ENCODE results near the gene PXYLP1. TPM values are rescaled to one million over a fixed set of nuclear protein-coding genes. Genes with fewer than 3 reads are reported as not detected.

Gene PXYLP1
- total RNA-seq, 1 experiment from 2014 or later: 6.2 TPM

- Histone ChIP-seq H3K9me2 (replicated peaks; ENCODE audit: low read length) (no peaks in the 10 kb centered on the region), H3K27ac (ENCODE audit: low read length) (no peak overlapping the region), H3F3A (ENCODE audit: low read length, unreplicated experiment) (no peaks in the 10 kb centered on the region), H3K4me3 (ENCODE audit: low read length) (no peak overlapping the region), H2AFZ (ENCODE audit: low read length) (no peak overlapping the region), H3K27me3 (ENCODE audit: low read length) (no peaks in the 10 kb centered on the region), H3K36me3 (ENCODE audit: low read depth, low read length) (no peaks in the 10 kb centered on the region), H3K4me1 (ENCODE audit: insufficient read depth, low read length) (peaks cover 10% of the 10 kb centered on the region; the same call in 1 of the 2 replicates), H3K9ac (ENCODE audit: low read length) (no peak overlapping the region), H3K9me3 (ENCODE audit: low read length) (no peaks in the 10 kb centered on the region), H4K20me1 (ENCODE audit: low read length) (no peaks in the 10 kb centered on the region), H3K4me2 (ENCODE audit: low read length) (no peak overlapping the region), H3K79me2 (ENCODE audit: low read length) (no peaks in the 10 kb centered on the region)
- intact Hi-C loops (cut with micrococcal nuclease): no loop called here
- ChIA-PET CTCF (no interaction called here), POLR2A (ENCODE audit: unreplicated experiment) (no interaction called here)
- DNase-seq (no peak), ATAC-seq (no peak)
- TF ChIP-seq EZH2 (IDR thresholded peaks at IDR 0.05; ENCODE audit: low read length, unreplicated experiment) (no peak), EZH2phosphoT487 (IDR thresholded peaks at IDR 0.05; ENCODE audit: borderline replicate concordance, low read length) (no peak), CTCF (conservative IDR thresholded peaks at IDR 0.05; ENCODE audit: low read depth, low read length) (no peak)
- no TSS peak for BruUV-seq (replicated peaks)
These were observed 85.2 kb downstream of the PXYLP1 start for GRCh38 chr3:141316851-141317250.

- Histone ChIP-seq H3K36me3 (ENCODE audit: low read depth, low read length) (no peaks in the 10 kb centered on the region), H3K27me3 (ENCODE audit: low read length) (no peaks in the 10 kb centered on the region), H3F3A (ENCODE audit: low read length, unreplicated experiment) (no peaks in the 10 kb centered on the region), H3K9me2 (replicated peaks; ENCODE audit: low read length) (no peaks in the 10 kb centered on the region), H3K27ac (ENCODE audit: low read length) (no peak overlapping the region), H2AFZ (ENCODE audit: low read length) (no peak overlapping the region), H3K4me3 (ENCODE audit: low read length) (no peak overlapping the region), H3K4me2 (ENCODE audit: low read length) (no peak overlapping the region), H3K9ac (ENCODE audit: low read length) (no peak overlapping the region), H4K20me1 (ENCODE audit: low read length) (no peaks in the 10 kb centered on the region), H3K4me1 (ENCODE audit: insufficient read depth, low read length) (0 out of 2 replicates have a peak, but pooled peaks cover 5% of the 10 kb centered on the region), H3K9me3 (ENCODE audit: low read length) (no peaks in the 10 kb centered on the region), H3K79me2 (ENCODE audit: low read length) (no peaks in the 10 kb centered on the region)
- no TSS peak for BruUV-seq (replicated peaks)
- intact Hi-C loops (cut with micrococcal nuclease): no loop called here
- POLR2A ChIA-PET (ENCODE audit: unreplicated experiment): no interaction called here
- TF ChIP-seq EZH2 (IDR thresholded peaks at IDR 0.05; ENCODE audit: low read length, unreplicated experiment) (no peak), CTCF (conservative IDR thresholded peaks at IDR 0.05; ENCODE audit: low read depth, low read length) (no peak), EZH2phosphoT487 (IDR thresholded peaks at IDR 0.05; ENCODE audit: borderline replicate concordance, low read length) (no peak)
- ATAC-seq (no peak), DNase-seq (no peak)
- CTCF ChIA-PET: no interaction called here
These were observed 88.9 kb downstream of the PXYLP1 start for GRCh38 chr3:141320399-141321108.

GRCh38 chr3:141321109-141321497, 89.5 kb downstream of the PXYLP1 start:
- Histone ChIP-seq H3K9me2 (replicated peaks; ENCODE audit: low read length) (no peaks in the 10 kb centered on the region), H3K36me3 (ENCODE audit: low read depth, low read length) (no peaks in the 10 kb centered on the region), H3F3A (ENCODE audit: low read length, unreplicated experiment) (no peaks in the 10 kb centered on the region), H3K27me3 (ENCODE audit: low read length) (no peaks in the 10 kb centered on the region), H3K27ac (ENCODE audit: low read length) (no peak overlapping the region), H3K9ac (ENCODE audit: low read length) (no peak overlapping the region), H3K4me3 (ENCODE audit: low read length) (no peak overlapping the region), H3K9me3 (ENCODE audit: low read length) (no peaks in the 10 kb centered on the region), H2AFZ (ENCODE audit: low read length) (no peak overlapping the region), H3K79me2 (ENCODE audit: low read length) (no peaks in the 10 kb centered on the region), H3K4me1 (ENCODE audit: insufficient read depth, low read length) (0 out of 2 replicates have a peak, but pooled peaks cover 5% of the 10 kb centered on the region), H3K4me2 (ENCODE audit: low read length) (no peak overlapping the region), H4K20me1 (ENCODE audit: low read length) (no peaks in the 10 kb centered on the region)
- TF ChIP-seq EZH2phosphoT487 (IDR thresholded peaks at IDR 0.05; ENCODE audit: borderline replicate concordance, low read length) (no peak), EZH2 (IDR thresholded peaks at IDR 0.05; ENCODE audit: low read length, unreplicated experiment) (no peak), CTCF (conservative IDR thresholded peaks at IDR 0.05; ENCODE audit: low read depth, low read length) (no peak)
- intact Hi-C loops (cut with micrococcal nuclease): no loop called here
- ATAC-seq (no peak), DNase-seq (peak; percentile 16)
- ChIA-PET POLR2A (ENCODE audit: unreplicated experiment) (no interaction called here), CTCF (no interaction called here)
- no TSS peak for BruUV-seq (replicated peaks)
